Smooth muscle cell (in vitro differentiated cells): Measurements from ENCODE around the gene MRPS31. TPM values are rescaled to one million over a fixed set of nuclear protein-coding genes. Genes with fewer than 3 reads are reported as not detected.

Source experiments
- DNase-seq: peaks from one replicate; lab custom pipeline; 2025; ENCODE audit not compliant: unreplicated experiment; lab: John Stamatoyannopoulos, UW
- H2AFZ ChIP-seq: fragments of 200-600 bp; sonication (generic); 2 replicates; pipeline ENCODE4 v1.6.0; 2016; ENCODE audit warnings: antibody characterized with exemption, low read depth, mild to moderate bottlenecking
- H3F3A ChIP-seq: fragments of 200-600 bp; sonication (generic); 2 replicates; pipeline ENCODE4 v1.6.0; 2017; ENCODE audit warnings: antibody characterized with exemption, low read depth
- H3K27ac ChIP-seq: fragments of 200-600 bp; sonication (generic); 2 replicates; pipeline ENCODE4 v1.5.1; 2016; ENCODE audit warnings: low read depth, mild to moderate bottlenecking
- H3K27me3 ChIP-seq: fragments of 200-600 bp; sonication (generic); 2 replicates; pipeline ENCODE4 v1.6.1; 2016; ENCODE audit warnings: low read depth, mild to moderate bottlenecking
- H3K36me3 ChIP-seq: fragments of 200-600 bp; sonication (generic); 2 replicates; pipeline ENCODE4 v1.5.1; 2016; ENCODE audit warnings: low read depth
- H3K4me1 ChIP-seq: fragments of 200-600 bp; sonication (generic); 2 replicates; pipeline ENCODE4 v1.5.1; 2016; ENCODE audit warnings: low read depth
- H3K4me2 ChIP-seq: fragments of 200-600 bp; sonication (generic); 2 replicates; pipeline ENCODE4 v1.6.0; 2016; ENCODE audit warnings: mild to moderate bottlenecking
- H3K4me3 ChIP-seq: fragments of 200-600 bp; sonication (generic); 2 replicates; pipeline ENCODE4 v1.5.1; 2016; ENCODE audit warnings: mild to moderate bottlenecking
- H3K79me2 ChIP-seq: fragments of 200-600 bp; sonication (generic); 2 replicates; pipeline ENCODE4 v1.6.0; 2016; ENCODE audit warnings: low read depth, mild to moderate bottlenecking
- H3K9ac ChIP-seq: fragments of 200-600 bp; sonication (generic); 2 replicates; pipeline ENCODE4 v1.6.0; 2016; ENCODE audit warnings: low read depth
- H3K9me3 ChIP-seq: fragments of 200-600 bp; sonication (generic); replicated peaks from 2 replicates; pipeline ENCODE4 v1.5.1; 2016; ENCODE audit warnings: low read depth
- H4K20me1 ChIP-seq: fragments of 200-600 bp; sonication (generic); 2 replicates; pipeline ENCODE4 v1.6.0; 2016; ENCODE audit warnings: low read depth
- WGBS: methylation state at CpG from one replicate; pipeline ENCODE4 v1.1.7; 2016; ENCODE audit warnings: low lambda C conversion rate; 5-methylcytosine and 5-hydroxymethylcytosine counted together
- polyA plus RNA-seq: library from polyadenylated mRNA; unstranded; fragments of >200 nt; fragmentation: Nextera tagmentation; extraction: Ambion mirVana; gene quantifications from 2 replicates; pipeline ENCODE4 v1.2.1, GENCODE V29; 2016
- total RNA-seq: library from RNA; depleted of rRNA; stranded (reverse); fragments of >200 nt; gene quantifications from 2 replicates; pipeline ENCODE4 v1.2.3, GENCODE V29; 2014
- TF ChIP-seq, protein P1 (sequence below): fragments of 200-600 bp; sonication (generic); IDR thresholded peaks from 2 replicates; pipeline ENCODE4 v1.5.1; 2017; ENCODE audit warnings: borderline replicate concordance, mild to moderate bottlenecking, antibody characterized with exemption; ENCODE audit not compliant: insufficient read depth, poor library complexity, severe bottlenecking

The MRPS31 gene
- total and polyA plus RNA-seq, 2 experiments from 2014 or later, result 23.9 to 34.9 TPM

DNA sequence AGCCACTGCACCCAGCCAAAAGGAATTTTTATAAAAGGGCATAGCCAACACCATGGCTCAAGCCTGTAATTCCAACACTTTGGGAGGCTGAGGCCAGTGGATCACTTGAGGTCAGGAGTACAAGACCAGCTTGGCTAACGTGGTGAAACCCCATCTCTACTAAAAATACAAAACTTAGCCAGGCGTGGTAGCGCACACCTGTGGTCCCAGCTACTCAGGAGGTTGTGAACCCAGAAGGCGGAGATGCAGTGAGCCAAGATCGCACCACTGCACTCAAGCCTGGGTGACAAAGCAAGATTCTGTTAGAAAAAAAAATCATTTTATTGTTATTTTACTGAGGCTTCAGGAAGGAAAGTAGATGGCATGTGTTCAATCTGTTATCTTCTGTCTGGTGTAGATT, 73.3 kb downstream of the MRPS31 start:
- no peaks in the 10 kb centered on the region for H3K4me1 ChIP-seq
- H3K27me3 ChIP-seq, result no peaks in the 10 kb centered on the region
- no peaks in the 10 kb centered on the region for H3K36me3 ChIP-seq
- H3K9me3 ChIP-seq, result no peaks in the 10 kb centered on the region
- H2AFZ ChIP-seq, result no peak overlapping the region
- TF ChIP-seq, protein P1, sequence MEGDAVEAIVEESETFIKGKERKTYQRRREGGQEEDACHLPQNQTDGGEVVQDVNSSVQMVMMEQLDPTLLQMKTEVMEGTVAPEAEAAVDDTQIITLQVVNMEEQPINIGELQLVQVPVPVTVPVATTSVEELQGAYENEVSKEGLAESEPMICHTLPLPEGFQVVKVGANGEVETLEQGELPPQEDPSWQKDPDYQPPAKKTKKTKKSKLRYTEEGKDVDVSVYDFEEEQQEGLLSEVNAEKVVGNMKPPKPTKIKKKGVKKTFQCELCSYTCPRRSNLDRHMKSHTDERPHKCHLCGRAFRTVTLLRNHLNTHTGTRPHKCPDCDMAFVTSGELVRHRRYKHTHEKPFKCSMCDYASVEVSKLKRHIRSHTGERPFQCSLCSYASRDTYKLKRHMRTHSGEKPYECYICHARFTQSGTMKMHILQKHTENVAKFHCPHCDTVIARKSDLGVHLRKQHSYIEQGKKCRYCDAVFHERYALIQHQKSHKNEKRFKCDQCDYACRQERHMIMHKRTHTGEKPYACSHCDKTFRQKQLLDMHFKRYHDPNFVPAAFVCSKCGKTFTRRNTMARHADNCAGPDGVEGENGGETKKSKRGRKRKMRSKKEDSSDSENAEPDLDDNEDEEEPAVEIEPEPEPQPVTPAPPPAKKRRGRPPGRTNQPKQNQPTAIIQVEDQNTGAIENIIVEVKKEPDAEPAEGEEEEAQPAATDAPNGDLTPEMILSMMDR, result no peak
- H3F3A ChIP-seq, result no peaks in the 10 kb centered on the region
- H3K4me2 ChIP-seq, result no peak overlapping the region
- no peaks in the 10 kb centered on the region for H4K20me1 ChIP-seq
- H3K9ac ChIP-seq, result no peak overlapping the region
- 96% methylated on average over 5 of the region's 5 CpGs for WGBS
- DNase-seq, result no peak
- no peak overlapping the region for H3K4me3 ChIP-seq
- no peak overlapping the region for H3K27ac ChIP-seq
- no peaks in the 10 kb centered on the region for H3K79me2 ChIP-seq

DNA sequence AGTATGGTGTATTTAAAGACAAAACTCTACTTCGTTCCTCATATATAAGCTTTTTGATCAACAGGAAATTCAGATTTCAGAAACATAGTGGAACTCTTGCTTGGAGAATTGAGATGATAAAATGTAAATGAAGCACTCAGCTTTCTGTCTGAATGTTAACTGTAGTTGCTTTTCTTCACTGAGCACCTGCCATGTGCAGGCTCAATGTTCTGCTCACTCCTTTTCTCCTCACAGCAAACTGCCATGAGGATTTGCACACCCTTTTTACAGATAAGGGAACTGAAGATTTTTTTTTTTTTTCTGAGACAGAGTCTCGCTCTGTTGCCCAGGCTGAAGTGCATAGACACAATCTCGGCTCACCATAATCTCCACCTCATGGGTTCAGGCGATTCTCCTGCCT, 76.6 kb downstream of the MRPS31 start:
- Histone ChIP-seq H3K36me3 (no peaks in the 10 kb centered on the region), H3K9ac (no peak overlapping the region), H4K20me1 (no peaks in the 10 kb centered on the region), H3K9me3 (no peaks in the 10 kb centered on the region), H3K4me2 (no peak overlapping the region), H3K4me1 (no peaks in the 10 kb centered on the region), H3K27ac (no peak overlapping the region), H3K79me2 (no peaks in the 10 kb centered on the region), H2AFZ (no peak overlapping the region), H3K4me3 (no peak overlapping the region), H3F3A (no peaks in the 10 kb centered on the region), H3K27me3 (no peaks in the 10 kb centered on the region)
- DNase-seq, result no peak
- 90% methylated on average over 4 of the region's 4 CpGs for WGBS
- TF ChIP-seq, protein P1, result no peak

DNA sequence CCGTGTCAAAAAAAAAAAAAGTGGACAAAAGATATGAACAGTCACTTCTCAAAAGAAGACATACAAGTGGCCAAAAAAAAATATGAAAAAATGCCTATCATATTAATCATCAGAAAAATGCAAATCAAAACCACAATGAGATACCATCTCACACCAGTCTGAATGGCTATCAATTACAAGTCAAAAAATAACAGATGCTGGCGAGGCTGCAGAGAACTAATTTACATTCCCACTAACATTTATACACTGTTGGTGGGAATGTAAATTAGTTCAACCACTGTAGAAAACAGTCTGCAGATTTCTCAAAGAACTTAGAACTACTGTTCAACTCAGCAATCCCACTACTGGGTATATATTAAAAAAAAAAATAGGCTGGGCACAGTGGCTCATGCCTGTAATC, 78.0 kb downstream of the MRPS31 start:
- H3K79me2 ChIP-seq, result no peaks in the 10 kb centered on the region
- H3K27ac ChIP-seq, result no peak overlapping the region
- H3K36me3 ChIP-seq, result no peaks in the 10 kb centered on the region
- H3K9ac ChIP-seq, result no peak overlapping the region
- no peak overlapping the region for H3K4me3 ChIP-seq
- no peak overlapping the region for H3K4me2 ChIP-seq
- no peaks in the 10 kb centered on the region for H3K4me1 ChIP-seq
- 61% methylated on average over 2 of the region's 2 CpGs for WGBS
- no peaks in the 10 kb centered on the region for H3K27me3 ChIP-seq
- no peak overlapping the region for H2AFZ ChIP-seq
- TF ChIP-seq, protein P1, result no peak
- no peaks in the 10 kb centered on the region for H3F3A ChIP-seq
- H3K9me3 ChIP-seq, result no peaks in the 10 kb centered on the region
- no peak for DNase-seq
- H4K20me1 ChIP-seq, result no peaks in the 10 kb centered on the region

DNA sequence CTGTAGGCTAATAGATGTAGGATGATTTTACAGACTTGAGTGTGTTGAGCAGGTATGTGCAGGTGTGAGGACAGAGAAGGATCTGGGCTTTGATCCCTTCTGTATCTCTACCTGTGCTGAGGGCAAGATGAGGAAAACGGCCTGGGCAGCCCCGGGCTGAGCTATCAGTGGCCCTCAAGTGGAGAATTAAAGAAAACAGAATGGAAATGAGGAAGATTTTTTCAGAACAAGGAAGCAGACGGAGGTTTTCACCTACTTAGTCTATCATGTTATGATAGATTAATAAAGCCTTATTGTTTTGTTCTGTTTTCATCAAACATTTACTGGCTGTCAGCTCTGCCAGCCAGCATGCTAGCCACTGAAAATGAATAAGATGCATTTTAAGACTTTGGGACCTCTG, 82.2 kb downstream of the MRPS31 start:
- no peaks in the 10 kb centered on the region for H4K20me1 ChIP-seq
- TF ChIP-seq, protein P1, result no peak
- H3K36me3 ChIP-seq, result no peaks in the 10 kb centered on the region
- no peaks in the 10 kb centered on the region for H3K27me3 ChIP-seq
- H3K9ac ChIP-seq, result no peak overlapping the region
- no peaks in the 10 kb centered on the region for H3F3A ChIP-seq
- H3K9me3 ChIP-seq, result no peaks in the 10 kb centered on the region
- H3K4me1 ChIP-seq, result no peaks in the 10 kb centered on the region
- H3K4me2 ChIP-seq, result no peak overlapping the region
- no peak overlapping the region for H2AFZ ChIP-seq
- no peak overlapping the region for H3K27ac ChIP-seq
- no peaks in the 10 kb centered on the region for H3K79me2 ChIP-seq
- DNase-seq, result no peak
- no peak overlapping the region for H3K4me3 ChIP-seq
- 86% methylated on average over 3 of the region's 3 CpGs for WGBS
